WTC11 (cell line): ENCODE results near the gene DEXI. TPM values are rescaled to one million over a fixed set of nuclear protein-coding genes. Genes with fewer than 3 reads are reported as not detected.

Source experiments
- ATAC-seq: fragments of 200-7000 bp; cut with Tn5 transposase; 2 replicates; pipeline ENCODE4 v1.10.0; 2021; ENCODE audit warnings: mild to moderate bottlenecking, moderate library complexity
- CTCF ChIA-PET: fragments of 300-600 bp; sonication (Branson Sonifier 250); formaldehyde crosslinking; loops from one replicate; lab custom pipeline; 2021; ENCODE audit warnings: antibody characterized with exemption; lab: Charles Lee
- POLR2A ChIA-PET: fragments of 350-600 bp; sonication (Branson Sonifier 250); formaldehyde crosslinking; loops from one replicate; lab custom pipeline; 2021; ENCODE audit warnings: antibody characterized with exemption; lab: Charles Lee
- DNase-seq: peaks from one replicate; pipeline ENCODE4 v3.0.0; 2021; ENCODE audit warnings: low spot score
- H3K27ac Mint-ChIP-seq: 2 replicates; pipeline ENCODE4 v1.8.0; 2021; ENCODE audit warnings: mixed read lengths
- H3K27me3 Mint-ChIP-seq: 2 replicates; pipeline ENCODE4 v1.8.0; 2021; ENCODE audit warnings: low read depth, mild to moderate bottlenecking, moderate library complexity, mixed read lengths
- H3K36me3 Mint-ChIP-seq: 2 replicates; pipeline ENCODE4 v1.8.0; 2021; ENCODE audit warnings: mixed read lengths
- H3K4me1 Mint-ChIP-seq: 2 replicates; pipeline ENCODE4 v1.8.0; 2022; ENCODE audit warnings: mixed read lengths
- H3K4me3 Mint-ChIP-seq: 2 replicates; pipeline ENCODE4 v1.8.0; 2021; ENCODE audit warnings: mild to moderate bottlenecking, moderate library complexity, mixed read lengths
- H3K9me3 Mint-ChIP-seq: 2 replicates; pipeline ENCODE4 v1.8.0; 2021; ENCODE audit warnings: mixed read lengths
- ARID4B ChIP-seq: sonication (generic); formaldehyde crosslinking; IDR thresholded peaks from 2 replicates; pipeline ENCODE4 v1.8.0; 2023; ENCODE audit warnings: missing genetic modification reagents, mild to moderate bottlenecking, borderline replicate concordance
- ATF1 ChIP-seq: sonication (generic); formaldehyde crosslinking; IDR thresholded peaks from 2 replicates; pipeline ENCODE4 v1.8.1; 2023; ENCODE audit warnings: mild to moderate bottlenecking, moderate library complexity, missing genetic modification reagents
- ATF3 ChIP-seq: sonication (generic); formaldehyde crosslinking; conservative IDR thresholded peaks from 2 replicates; pipeline ENCODE4 v1.8.1; 2022; ENCODE audit warnings: mild to moderate bottlenecking, missing genetic modification reagents
- CBFB ChIP-seq: sonication (generic); formaldehyde crosslinking; IDR thresholded peaks from 2 replicates; pipeline ENCODE4 v1.8.1; 2022; ENCODE audit warnings: mild to moderate bottlenecking, low read depth, missing genetic modification reagents
- CTCF ChIP-seq: fragments of 200-600 bp; IDR thresholded peaks from 2 replicates; pipeline ENCODE4 v1.8.0; 2022; ENCODE audit warnings: antibody characterized with exemption
- EMX1 ChIP-seq: fragments of 250-450 bp; sonication (Bioruptor Pico); IDR thresholded peaks from 2 replicates; pipeline ENCODE4 v1.8.0; 2021; ENCODE audit warnings: mild to moderate bottlenecking
- ERG ChIP-seq: fragments of 250-450 bp; sonication (Bioruptor Pico); IDR thresholded peaks from 2 replicates; pipeline ENCODE4 v1.8.0; 2021; ENCODE audit warnings: mild to moderate bottlenecking
- MXD4 ChIP-seq: fragments of 250-450 bp; sonication (Bioruptor Pico); IDR thresholded peaks from 2 replicates; pipeline ENCODE4 v1.8.0; 2021; ENCODE audit warnings: mild to moderate bottlenecking, moderate library complexity, borderline replicate concordance
- NFE2L1 ChIP-seq: sonication (generic); formaldehyde crosslinking; IDR thresholded peaks from 2 replicates; pipeline ENCODE4 v1.8.1; 2023; ENCODE audit warnings: missing genetic modification reagents
- SMAD4 ChIP-seq: sonication (generic); formaldehyde crosslinking; IDR thresholded peaks from 2 replicates; pipeline ENCODE4 v1.8.0; 2022; ENCODE audit warnings: mild to moderate bottlenecking, missing genetic modification reagents
- TP53 ChIP-seq: sonication (generic); formaldehyde crosslinking; IDR thresholded peaks from 2 replicates; pipeline ENCODE4 v1.8.1; 2023; ENCODE audit warnings: mild to moderate bottlenecking, missing genetic modification reagents
- ZNF121 ChIP-seq: sonication (generic); formaldehyde crosslinking; IDR thresholded peaks from 2 replicates; pipeline ENCODE4 v1.8.0; 2023; ENCODE audit warnings: missing genetic modification reagents
- ZNF232 ChIP-seq: sonication (generic); formaldehyde crosslinking; IDR thresholded peaks from 2 replicates; pipeline ENCODE4 v1.8.0; 2022; ENCODE audit warnings: mild to moderate bottlenecking, missing genetic modification reagents
- ZNF423 ChIP-seq: fragments of 250-450 bp; sonication (Bioruptor Pico); IDR thresholded peaks from 2 replicates; pipeline ENCODE4 v2.1.2; 2022; ENCODE audit warnings: mild to moderate bottlenecking, moderate library complexity
- ZNF512 ChIP-seq: sonication (generic); formaldehyde crosslinking; IDR thresholded peaks from 2 replicates; pipeline ENCODE4 v1.8.1; 2022; ENCODE audit warnings: missing genetic modification reagents, borderline replicate concordance
- total RNA-seq: library from RNA; stranded (reverse); gene quantifications from 3 replicates; pipeline ENCODE4 v1.2.3, GENCODE V29; 2021

The DEXI gene
- total RNA-seq, 1 experiment from 2014 or later, result 33.7 TPM

- no peak for TF ChIP-seq ZNF512 (CRISPR knock-in tag)
- TF ChIP-seq CBFB (CRISPR knock-in tag), result no peak
- no peak for TF ChIP-seq ERG
- peak; percentile 46; the same call in 1 of the 2 replicates for TF ChIP-seq ZNF423 (CRISPR knock-in tag)
- peak; percentile 48; the same call in 1 of the 2 replicates for TF ChIP-seq CTCF
- TF ChIP-seq ARID4B (CRISPR knock-in tag), result no peak
- no peak for TF ChIP-seq MXD4 (CRISPR knock-in tag)
Observed at GRCh38 chr16:10942352-10943063, at the start of gene DEXI (continued).

- peaks cover 4% of the 10 kb centered on the region; the same call in 1 of the 2 replicates for H3K9me3 Mint-ChIP-seq
- no peak for TF ChIP-seq ATF3 (CRISPR knock-in tag)
- TF ChIP-seq NFE2L1 (CRISPR knock-in tag), result no peak
- TF ChIP-seq ZNF232 (CRISPR knock-in tag), result no peak
- no peak for TF ChIP-seq ATF1
- no peak for TF ChIP-seq ZNF121 (CRISPR knock-in tag)
- no peak for TF ChIP-seq TP53 (CRISPR knock-in tag)
- no peak for TF ChIP-seq EMX1 (CRISPR knock-in tag)
- no peak for TF ChIP-seq SMAD4
- ChIA-PET POLR2A (no interaction called here), CTCF (interaction anchor here (1.3 kb wide), 1 partner anchor 381 kb away, joined by 4 read pairs; no protein-coding TSS in a partner anchor)
- ATAC-seq, result no peak
- H3K4me1 Mint-ChIP-seq, result peaks cover 5% of the 10 kb centered on the region; the same call in 1 of the 2 replicates
- H3K36me3 Mint-ChIP-seq, result peaks cover 8% of the 10 kb centered on the region
- DNase-seq, result no peak
- no peak overlapping the region for H3K27ac Mint-ChIP-seq
- H3K4me3 Mint-ChIP-seq, result no peak overlapping the region
- H3K27me3 Mint-ChIP-seq, result no peaks in the 10 kb centered on the region
Observed at GRCh38 chr16:10990378-10990777, 48.1 kb upstream of the DEXI start.
